ENCODE measurements around the gene NRAS. TPM values are rescaled to one million over a fixed set of nuclear protein-coding genes. Genes with fewer than 3 reads are reported as not detected.

Gene NRAS
- total RNA-seq, 1 donor from 2014 or later, result 33.9 TPM

DNA sequence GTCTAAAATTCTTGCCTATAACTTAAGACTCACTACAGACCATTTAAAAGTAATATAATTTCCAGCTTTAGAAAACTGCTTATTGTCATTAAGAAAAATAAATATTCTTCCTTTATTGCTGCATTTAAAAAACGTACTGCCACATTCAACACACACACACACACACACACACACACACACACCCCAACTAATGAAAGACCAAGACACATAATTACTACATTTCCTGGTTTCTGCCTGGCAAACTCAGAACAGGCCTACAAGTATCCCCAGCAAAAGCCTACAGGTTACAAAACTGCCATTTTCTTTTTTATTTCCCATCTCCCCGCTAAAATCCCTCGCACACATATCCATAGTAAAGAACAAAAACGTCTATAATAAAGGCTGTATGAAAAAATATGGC, 48.2 kb downstream of the NRAS start:
- H3K36me3 Mint-ChIP-seq (ENCODE audit: low read depth), result peaks cover 2% of the 10 kb centered on the region
- no peak overlapping the region for H3K27ac Mint-ChIP-seq (ENCODE audit: unreplicated experiment)
- H3K4me1 Mint-ChIP-seq (ENCODE audit: low read depth), result peaks cover 13% of the 10 kb centered on the region
- no peaks in the 10 kb centered on the region for H3K9me3 Mint-ChIP-seq (ENCODE audit: low read depth)
- DNase-seq (ENCODE audit: low spot score), result no peak
- H3K4me3 Mint-ChIP-seq (ENCODE audit: unreplicated experiment), result no peak overlapping the region
- TF ChIP-seq, protein P1, sequence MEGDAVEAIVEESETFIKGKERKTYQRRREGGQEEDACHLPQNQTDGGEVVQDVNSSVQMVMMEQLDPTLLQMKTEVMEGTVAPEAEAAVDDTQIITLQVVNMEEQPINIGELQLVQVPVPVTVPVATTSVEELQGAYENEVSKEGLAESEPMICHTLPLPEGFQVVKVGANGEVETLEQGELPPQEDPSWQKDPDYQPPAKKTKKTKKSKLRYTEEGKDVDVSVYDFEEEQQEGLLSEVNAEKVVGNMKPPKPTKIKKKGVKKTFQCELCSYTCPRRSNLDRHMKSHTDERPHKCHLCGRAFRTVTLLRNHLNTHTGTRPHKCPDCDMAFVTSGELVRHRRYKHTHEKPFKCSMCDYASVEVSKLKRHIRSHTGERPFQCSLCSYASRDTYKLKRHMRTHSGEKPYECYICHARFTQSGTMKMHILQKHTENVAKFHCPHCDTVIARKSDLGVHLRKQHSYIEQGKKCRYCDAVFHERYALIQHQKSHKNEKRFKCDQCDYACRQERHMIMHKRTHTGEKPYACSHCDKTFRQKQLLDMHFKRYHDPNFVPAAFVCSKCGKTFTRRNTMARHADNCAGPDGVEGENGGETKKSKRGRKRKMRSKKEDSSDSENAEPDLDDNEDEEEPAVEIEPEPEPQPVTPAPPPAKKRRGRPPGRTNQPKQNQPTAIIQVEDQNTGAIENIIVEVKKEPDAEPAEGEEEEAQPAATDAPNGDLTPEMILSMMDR (IDR thresholded peaks at IDR 0.05), result no peak
- peaks cover 4% of the 10 kb centered on the region for H3K27me3 Mint-ChIP-seq (ENCODE audit: low read depth)

DNA sequence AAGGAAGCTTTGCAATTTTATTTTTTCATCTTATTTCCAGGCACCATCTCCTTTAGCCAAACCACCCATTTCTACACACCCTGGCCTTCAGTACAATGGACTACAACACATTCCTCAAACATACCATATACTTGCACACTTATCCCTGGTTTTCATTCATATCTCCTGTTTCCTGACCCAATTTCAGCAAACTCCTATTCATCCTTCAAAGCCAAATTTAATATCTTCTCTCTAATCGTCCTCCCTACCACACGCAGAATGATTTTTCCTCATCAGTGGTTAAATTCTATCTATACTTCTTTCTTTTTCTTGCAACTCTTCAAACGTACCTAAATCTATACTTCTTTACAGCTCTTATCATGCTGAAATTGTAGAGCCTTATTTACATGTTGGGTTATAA, 49.6 kb downstream of the NRAS start:
- TF ChIP-seq, protein P1 (IDR thresholded peaks at IDR 0.05), result no peak
- Mint-ChIP-seq H3K4me3 (ENCODE audit: unreplicated experiment) (no peak overlapping the region), H3K4me1 (ENCODE audit: low read depth) (peaks cover 13% of the 10 kb centered on the region), H3K9me3 (ENCODE audit: low read depth) (no peaks in the 10 kb centered on the region), H3K27ac (ENCODE audit: unreplicated experiment) (no peak overlapping the region), H3K36me3 (ENCODE audit: low read depth) (peaks cover 2% of the 10 kb centered on the region), H3K27me3 (ENCODE audit: low read depth) (peaks cover 4% of the 10 kb centered on the region)
- DNase-seq (ENCODE audit: low spot score), result no peak

DNA sequence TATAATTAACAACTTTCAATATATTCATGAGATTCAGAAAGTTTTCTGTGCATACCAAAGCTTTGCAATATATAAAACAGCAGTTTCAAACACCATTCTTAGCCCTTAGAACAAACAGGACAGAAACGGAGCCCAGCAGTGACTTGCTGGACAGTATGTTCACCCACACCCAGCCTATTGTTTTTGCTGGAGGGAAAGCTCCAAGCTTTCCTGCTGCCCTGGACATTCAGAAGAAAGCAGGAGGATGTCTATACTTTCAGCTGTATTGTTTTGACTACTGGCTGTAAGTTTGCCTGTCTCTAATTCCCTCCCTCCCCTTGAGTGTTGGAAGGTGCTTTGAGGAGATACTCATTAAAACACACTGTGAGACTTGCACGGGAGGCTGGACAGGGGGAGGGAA, 56.3 kb downstream of the NRAS start:
- TF ChIP-seq, protein P1 (IDR thresholded peaks at IDR 0.05), result no peak
- H3K9me3 Mint-ChIP-seq (ENCODE audit: low read depth), result no peaks in the 10 kb centered on the region
- H3K4me1 Mint-ChIP-seq (ENCODE audit: low read depth), result peaks cover 6% of the 10 kb centered on the region
- no peaks in the 10 kb centered on the region for H3K36me3 Mint-ChIP-seq (ENCODE audit: low read depth)
- no peak overlapping the region for H3K27ac Mint-ChIP-seq (ENCODE audit: unreplicated experiment)
- no peak overlapping the region for H3K4me3 Mint-ChIP-seq (ENCODE audit: unreplicated experiment)
- H3K27me3 Mint-ChIP-seq (ENCODE audit: low read depth), result peaks cover 21% of the 10 kb centered on the region
- DNase-seq (ENCODE audit: low spot score), result no peak

Other genes starting within 250 kb of the NRAS start
- 24.0 to 28.7 TPM (median 24.0 TPM) in 3 replicates for gene TRIM33, start 205.6 kb downstream of the NRAS start, total RNA-seq
- 36.0 to 42.3 TPM (median 38.4 TPM) in 3 replicates for gene BCAS2, start 135.2 kb downstream of the NRAS start, total RNA-seq
- gene DENND2C, start 46.7 kb downstream of the NRAS start, total RNA-seq, result 3.0 to 3.8 TPM (median 3.3 TPM) in 3 replicates
- gene AMPD1, start 21.2 kb downstream of the NRAS start, total RNA-seq, result not detected in 3 replicates
- 512 to 540 TPM (median 529 TPM) in 3 replicates for gene CSDE1, start 41.2 kb upstream of the NRAS start, total RNA-seq
- gene SIKE1, start 63.9 kb upstream of the NRAS start, total RNA-seq, result 55.0 to 60.0 TPM (median 56.2 TPM) in 3 replicates
- gene SYCP1, start 138.1 kb upstream of the NRAS start, total RNA-seq, result not detected in 3 replicates

Data from chondrocyte (in vitro differentiated cells).